A549 (cell line): ENCODE measurements around the gene CSN2.

Experiments
- EHMT2 ChIP-seq: fragments of 200-600 bp; sonication (generic); IDR thresholded peaks from 2 replicates; pipeline ENCODE4 v1.6.1; 2016; ENCODE audit warnings: antibody characterized with exemption, low read depth, mild to moderate bottlenecking, moderate library complexity
- ESRRA ChIP-seq: fragments of 150-350 bp; IDR thresholded peaks from 2 replicates; pipeline ENCODE4 v1.6.1; 2014; ENCODE audit warnings: mild to moderate bottlenecking, low read length, borderline replicate concordance
- NPAS2 ChIP-seq: fragments of 250-450 bp; sonication (Bioruptor Pico); IDR thresholded peaks from 2 replicates; pipeline ENCODE4 v1.8.0; 2022; ENCODE audit warnings: mild to moderate bottlenecking, moderate library complexity, borderline replicate concordance
- NR3C1 ChIP-seq: fragments of >200 bp; sonication (Bioruptor Twin); formaldehyde crosslinking; IDR thresholded peaks from 3 replicates; pipeline ENCODE4 v1.6.1; 2017
- USF2 ChIP-seq: fragments of 450-650 bp; IDR thresholded peaks from 2 replicates; pipeline ENCODE4 v1.6.1; 2014; ENCODE audit warnings: antibody characterized with exemption
- ZFP36 ChIP-seq: fragments of 450-650 bp; IDR thresholded peaks from 2 replicates; pipeline ENCODE4 v1.6.1; 2014; ENCODE audit warnings: borderline replicate concordance; ENCODE audit not compliant: partially characterized antibody
- ZNF302 ChIP-seq: fragments of 250-450 bp; sonication (Bioruptor Pico); IDR thresholded peaks from 2 replicates; pipeline ENCODE4 v1.9.0; 2021; ENCODE audit warnings: inconsistent platforms, mild to moderate bottlenecking, moderate library complexity
- TF ChIP-seq, protein P1 (sequence below): fragments of >200 bp; sonication (Bioruptor Twin); formaldehyde crosslinking; IDR thresholded peaks from 3 replicates; pipeline ENCODE4 v1.5.1; 2016
- TF ChIP-seq, protein P2 (sequence below): fragments of 250-450 bp; sonication (Bioruptor Pico); IDR thresholded peaks from 2 replicates; pipeline ENCODE4 v1.5.0; 2021; ENCODE audit warnings: mild to moderate bottlenecking, moderate library complexity, borderline replicate concordance

- no peak for TF ChIP-seq ESRRA
- no peak for TF ChIP-seq USF2
- TF ChIP-seq, protein P1, sequence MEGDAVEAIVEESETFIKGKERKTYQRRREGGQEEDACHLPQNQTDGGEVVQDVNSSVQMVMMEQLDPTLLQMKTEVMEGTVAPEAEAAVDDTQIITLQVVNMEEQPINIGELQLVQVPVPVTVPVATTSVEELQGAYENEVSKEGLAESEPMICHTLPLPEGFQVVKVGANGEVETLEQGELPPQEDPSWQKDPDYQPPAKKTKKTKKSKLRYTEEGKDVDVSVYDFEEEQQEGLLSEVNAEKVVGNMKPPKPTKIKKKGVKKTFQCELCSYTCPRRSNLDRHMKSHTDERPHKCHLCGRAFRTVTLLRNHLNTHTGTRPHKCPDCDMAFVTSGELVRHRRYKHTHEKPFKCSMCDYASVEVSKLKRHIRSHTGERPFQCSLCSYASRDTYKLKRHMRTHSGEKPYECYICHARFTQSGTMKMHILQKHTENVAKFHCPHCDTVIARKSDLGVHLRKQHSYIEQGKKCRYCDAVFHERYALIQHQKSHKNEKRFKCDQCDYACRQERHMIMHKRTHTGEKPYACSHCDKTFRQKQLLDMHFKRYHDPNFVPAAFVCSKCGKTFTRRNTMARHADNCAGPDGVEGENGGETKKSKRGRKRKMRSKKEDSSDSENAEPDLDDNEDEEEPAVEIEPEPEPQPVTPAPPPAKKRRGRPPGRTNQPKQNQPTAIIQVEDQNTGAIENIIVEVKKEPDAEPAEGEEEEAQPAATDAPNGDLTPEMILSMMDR = no peak
- no peak for TF ChIP-seq ZNF302
- TF ChIP-seq EHMT2 = no peak
- TF ChIP-seq ZFP36 = no peak
- no peak for TF ChIP-seq NPAS2 (CRISPR knock-in tag)
- TF ChIP-seq NR3C1 = no peak
- TF ChIP-seq, protein P2, sequence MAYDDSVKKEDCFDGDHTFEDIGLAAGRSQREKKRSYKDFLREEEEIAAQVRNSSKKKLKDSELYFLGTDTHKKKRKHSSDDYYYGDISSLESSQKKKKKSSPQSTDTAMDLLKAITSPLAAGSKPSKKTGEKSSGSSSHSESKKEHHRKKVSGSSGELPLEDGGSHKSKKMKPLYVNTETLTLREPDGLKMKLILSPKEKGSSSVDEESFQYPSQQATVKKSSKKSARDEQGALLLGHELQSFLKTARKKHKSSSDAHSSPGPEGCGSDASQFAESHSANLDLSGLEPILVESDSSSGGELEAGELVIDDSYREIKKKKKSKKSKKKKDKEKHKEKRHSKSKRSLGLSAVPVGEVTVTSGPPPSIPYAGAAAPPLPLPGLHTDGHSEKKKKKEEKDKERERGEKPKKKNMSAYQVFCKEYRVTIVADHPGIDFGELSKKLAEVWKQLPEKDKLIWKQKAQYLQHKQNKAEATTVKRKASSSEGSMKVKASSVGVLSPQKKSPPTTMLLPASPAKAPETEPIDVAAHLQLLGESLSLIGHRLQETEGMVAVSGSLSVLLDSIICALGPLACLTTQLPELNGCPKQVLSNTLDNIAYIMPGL (CRISPR knock-in tag) = no peak
These were observed 35.2 kb upstream of the CSN2 start for GRCh38 chr4:70000711-70001110.
